Spleen (tissue), 11 donors: ENCODE results near the gene ZSCAN20. TPM values are rescaled to one million over a fixed set of nuclear protein-coding genes. Genes with fewer than 3 reads are reported as not detected.

Source experiments
- DNase-seq: peaks from one replicate; pipeline ENCODE4 v3.0.0-alpha.2; 2020
- H3K27ac ChIP-seq, 8 donors: fragments of 200-600 bp; sonication (generic) in 7 of 8; 1 replicate in 4 of 8; 2 replicates in 4 of 8; pipeline versions ENCODE4 v1.5.0 to v1.8.0; 2016 to 2021; ENCODE audit warnings: inconsistent platforms in 4 of 8, mild to moderate bottlenecking in 4 of 8, moderate library complexity in 1 of 8
- H3K27me3 ChIP-seq, 7 donors: fragments of 200-600 bp; sonication (generic) in 6 of 7; replicated peaks in 1 of 7; 1 replicate in 4 of 7; 2 replicates in 3 of 7; pipeline versions ENCODE4 v1.5.0 to v1.8.0; 2016 to 2021; ENCODE audit warnings: inconsistent platforms in 3 of 7, mild to moderate bottlenecking in 1 of 7
- H3K36me3 ChIP-seq, 6 donors: fragments of 200-600 bp; sonication (generic) in 5 of 6; 1 replicate in 4 of 6; 2 replicates in 2 of 6; pipeline versions ENCODE4 v1.5.0 to v1.8.0; 2016 to 2021; ENCODE audit warnings: inconsistent platforms in 2 of 6
- H3K4me1 ChIP-seq, 6 donors: fragments of 200-600 bp; sonication (generic) in 5 of 6; 1 replicate in 3 of 6; 2 replicates in 3 of 6; pipeline versions ENCODE4 v1.5.0 to v1.8.0; 2016 to 2021; ENCODE audit warnings: inconsistent platforms in 3 of 6
- H3K4me3 ChIP-seq, 8 donors: fragments of 200-600 bp; sonication (generic) in 7 of 8; 1 replicate in 4 of 8; 2 replicates in 4 of 8; pipeline versions ENCODE4 v1.5.0 to v1.8.0; 2016 to 2021; ENCODE audit warnings: inconsistent platforms in 4 of 8, mild to moderate bottlenecking in 4 of 8, moderate library complexity in 2 of 8
- H3K9me3 ChIP-seq, 8 donors: fragments of 200-600 bp; sonication (generic) in 7 of 8; 1 replicate in 4 of 8; 2 replicates in 4 of 8; pipeline versions ENCODE4 v1.5.0 to v1.8.0; 2016 to 2021; ENCODE audit warnings: inconsistent platforms in 4 of 8
- CTCF ChIP-seq, 11 experiments: fragments of 200-600 bp in 7 of 11; fragments of 450-650 bp in 4 of 11; sonication (generic) in 4 of 11; IDR thresholded peaks in 8 of 11; conservative IDR thresholded peaks in 3 of 11; 1 replicate in 7 of 11; 2 replicates in 4 of 11; pipeline versions ENCODE4 v1.4.0 to v1.8.0; 2016 to 2021; ENCODE audit warnings: antibody characterized with exemption in 11 of 11, inconsistent platforms in 4 of 11, mild to moderate bottlenecking in 1 of 11
- POLR2A ChIP-seq, 3 donors: fragments of 450-650 bp; IDR thresholded peaks; one replicate each; pipeline ENCODE4 v1.5.1; 2017; ENCODE audit warnings: antibody characterized with exemption in 3 of 3, mild to moderate bottlenecking in 1 of 3
- POLR2AphosphoS5 ChIP-seq, 3 donors: sonication (generic); formaldehyde crosslinking; IDR thresholded peaks; one replicate each; pipeline ENCODE4 v1.5.1; 2017; ENCODE audit warnings: antibody characterized with exemption in 3 of 3
- WGBS, 5 donors: extraction: QIAGEN DNeasy Blood & Tissue Kit in 3 of 5; methylation state at CpG; one replicate each; pipeline versions ENCODE4 v1.1.5 to v1.1.7; 2013 to 2018; 5-methylcytosine and 5-hydroxymethylcytosine counted together
- intact Hi-C: fragments of 100-400 bp; cut with DNase I; formaldehyde crosslinking; loops from one replicate; pipeline ENCODE4 v1.15.0; 2023; ENCODE audit warnings: low total_unique reads
- polyA plus RNA-seq, 3 donors: library from polyadenylated mRNA; stranded (reverse); fragments of 200-250 nt; gene quantifications; one replicate each; pipeline ENCODE4 v1.2.1, GENCODE V29; 2013
- total RNA-seq, 7 donors: library from RNA; depleted of rRNA in 3 of 7; stranded (reverse); fragments of >200 nt in 3 of 7; fragmentation: NEBNext Ultra II Directional in 4 of 7; extraction: Animal tissue kit (Norgen Biotek cat#: 25700) in 4 of 7; gene quantifications; one replicate each; pipeline versions ENCODE4 v1.1.0 to v1.2.1, GENCODE V29; 2016 to 2021
- donor health status: healthy with polysubstance abuse.
- donor health status: DM: no; HTN: no; CAD: no; lungs with moderate emphysema.
- donor health status: DM: no; HTN: no; CAD: no.
- donor health status: Bipolar disorder and iron deficiency.
- donor health status: healthy.
- donor health status: DM: no; HTN: no; CAD: no.
- donor health status: DM: yes; HTN: yes; CAD: no.

Gene ZSCAN20
- total and polyA plus RNA-seq, 10 donors = 0.28 to 6.2 (median 4.2) TPM

- no peaks in the 10 kb centered on the region for H3K27me3 ChIP-seq
- 56 to 83% (median 71%) methylated on average over 6 of the region's 6 CpGs for WGBS, 5 donors
- DNase-seq = no peak
- intact Hi-C loops = no loop called here
- H3K36me3 ChIP-seq = no peaks in the 10 kb centered on the region
- TF ChIP-seq POLR2A (IDR thresholded peaks at IDR 0.05) (no peak), POLR2AphosphoS5 (IDR thresholded peaks at IDR 0.05) (no peak), CTCF (IDR thresholded peaks at IDR 0.05 in 8 of 11, conservative IDR thresholded peaks at IDR 0.05 in 3 of 11) (no peak)
- no peak overlapping the region for H3K27ac ChIP-seq
- no peaks in the 10 kb centered on the region for H3K9me3 ChIP-seq
- peaks cover 6 to 56% (median 40%) of the 10 kb centered on the region in 6 donors for H3K4me1 ChIP-seq
- no peak overlapping the region for H3K4me3 ChIP-seq
Measured at GRCh38 chr1:33466159-33466558, 6.3 kb upstream of the ZSCAN20 start.

GRCh38 chr1:33468011-33468410 lies 4.4 kb upstream of the ZSCAN20 start:
- 66 to 92% (median 79%) methylated on average over 2 to 4 of the region's 4 CpGs for WGBS, 5 donors
- intact Hi-C loops = no loop called here

GRCh38 chr1:33468531-33468930 lies 3.9 kb upstream of the ZSCAN20 start:
- no peak for DNase-seq
- TF ChIP-seq POLR2AphosphoS5 (IDR thresholded peaks at IDR 0.05) (no peak), CTCF (IDR thresholded peaks at IDR 0.05 in 8 of 11, conservative IDR thresholded peaks at IDR 0.05 in 3 of 11) (no peak), POLR2A (IDR thresholded peaks at IDR 0.05) (no peak)
- no peak overlapping the region for H3K27ac ChIP-seq
- no peaks in the 10 kb centered on the region for H3K36me3 ChIP-seq
- WGBS, 5 donors = 76 to 95% (median 85%) methylated on average over 3 to 4 of the region's 4 CpGs
- H3K9me3 ChIP-seq = no peaks in the 10 kb centered on the region
- no peak overlapping the region for H3K4me3 ChIP-seq
- no peaks in the 10 kb centered on the region for H3K27me3 ChIP-seq
- H3K4me1 ChIP-seq = peaks cover 12 to 56% (median 35%) of the 10 kb centered on the region in 6 donors
- intact Hi-C loops = no loop called here

More at GRCh38 chr1:33468011-33468410, 4.4 kb upstream of the ZSCAN20 start:
- H3K36me3 ChIP-seq = no peaks in the 10 kb centered on the region
- no peaks in the 10 kb centered on the region for H3K9me3 ChIP-seq
- TF ChIP-seq POLR2A (IDR thresholded peaks at IDR 0.05) (no peak), POLR2AphosphoS5 (IDR thresholded peaks at IDR 0.05) (no peak), CTCF (IDR thresholded peaks at IDR 0.05 in 8 of 11, conservative IDR thresholded peaks at IDR 0.05 in 3 of 11) (no peak)
- H3K4me1 ChIP-seq = peaks cover 8 to 56% (median 36%) of the 10 kb centered on the region in 6 donors
- no peak for DNase-seq
- no peak overlapping the region for H3K27ac ChIP-seq
- no peaks in the 10 kb centered on the region for H3K27me3 ChIP-seq
- no peak overlapping the region for H3K4me3 ChIP-seq

GRCh38 chr1:33468967-33469366 lies 3.5 kb upstream of the ZSCAN20 start:
- intact Hi-C loops = no loop called here
- 90 to 98% (median 95%) methylated on average over 3 of the region's 3 CpGs for WGBS, 5 donors

More at GRCh38 chr1:33468967-33469366, 3.5 kb upstream of the ZSCAN20 start:
- peaks cover 14 to 56% (median 36%) of the 10 kb centered on the region in 6 donors for H3K4me1 ChIP-seq
- no peak overlapping the region for H3K4me3 ChIP-seq
- H3K36me3 ChIP-seq = no peaks in the 10 kb centered on the region
- H3K9me3 ChIP-seq = no peaks in the 10 kb centered on the region
- no peak for DNase-seq
- TF ChIP-seq CTCF (IDR thresholded peaks at IDR 0.05 in 8 of 11, conservative IDR thresholded peaks at IDR 0.05 in 3 of 11) (no peak), POLR2A (IDR thresholded peaks at IDR 0.05) (no peak), POLR2AphosphoS5 (IDR thresholded peaks at IDR 0.05) (no peak)
- H3K27me3 ChIP-seq = no peaks in the 10 kb centered on the region
- no peak overlapping the region for H3K27ac ChIP-seq
